GM19372 (cell line): ENCODE data around the gene ARHGAP45.
"Not testable (repeated sequence)": the region's sequence is repeated elsewhere in the genome, so short reads cannot be mapped to it uniquely, and the experiment has no call there.

Source experiments
- ATAC-seq: cut with Tn5 transposase; IDR thresholded peaks from one replicate; pipeline ENCODE4 v1.9.1; 2021; ENCODE audit warnings: mild to moderate bottlenecking, low read depth, moderate library complexity; ENCODE audit not compliant: unreplicated experiment

Gene ARHGAP45

GRCh38 chr19:1129084-1129483, 62.1 kb downstream of the ARHGAP45 start:
- ATAC-seq = not testable (repeated sequence)

DNA sequence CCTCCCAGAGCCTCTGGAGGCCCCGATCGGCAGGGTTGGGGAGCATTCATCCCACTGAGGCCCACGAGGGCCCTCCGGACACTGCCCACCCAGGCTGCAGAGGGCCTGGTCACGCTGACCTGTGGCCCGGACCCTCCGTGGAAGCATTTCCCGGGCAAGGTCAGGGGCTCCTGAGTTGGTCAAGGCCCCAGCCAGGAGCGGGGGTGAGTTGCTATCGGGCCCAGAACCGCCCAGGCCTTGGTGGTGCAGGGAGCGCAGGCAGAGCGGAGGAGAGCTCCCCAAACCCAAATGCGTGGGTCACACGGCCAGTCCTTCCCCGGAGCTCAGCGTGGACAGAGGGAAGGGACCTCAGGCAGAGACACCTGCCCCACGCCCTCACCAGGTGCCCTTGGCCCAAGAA, 62.6 kb downstream of the ARHGAP45 start:
- ATAC-seq = no peak

GRCh38 chr19:1130771-1131717, 64.1 kb downstream of the ARHGAP45 start:
- no peak for ATAC-seq

- ATAC-seq = peak; percentile 39
Measured at GRCh38 chr19:1131718-1132551, 65.0 kb downstream of the ARHGAP45 start.

- ATAC-seq = peak; percentile 3
Measured at GRCh38 chr19:1132552-1133383, 65.8 kb downstream of the ARHGAP45 start.

- ATAC-seq = peak; percentile 74
Measured at GRCh38 chr19:1133471-1133929, 66.5 kb downstream of the ARHGAP45 start.

- no peak for ATAC-seq
Measured at GRCh38 chr19:1134431-1134830, 67.5 kb downstream of the ARHGAP45 start.

DNA sequence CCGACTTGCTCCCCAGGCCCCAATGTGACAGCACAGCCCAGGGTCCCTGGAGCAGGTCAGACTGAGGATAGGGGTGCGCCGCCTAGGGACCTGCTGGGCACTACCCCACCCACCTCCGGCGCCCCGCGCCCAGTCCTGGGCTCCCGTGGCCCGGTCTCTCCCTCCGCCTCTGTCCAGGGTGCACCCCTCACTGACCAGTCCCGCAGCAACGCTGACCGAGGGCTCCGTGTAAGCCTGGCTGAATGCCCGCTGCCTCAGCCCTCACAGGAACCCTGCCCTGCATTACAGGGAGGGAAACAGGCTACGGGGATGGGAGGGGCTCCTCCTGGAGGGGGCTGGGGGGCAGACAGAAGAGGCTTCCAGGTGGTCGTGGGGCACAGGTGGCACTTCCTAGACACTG, 68.5 kb downstream of the ARHGAP45 start:
- no peak for ATAC-seq

DNA sequence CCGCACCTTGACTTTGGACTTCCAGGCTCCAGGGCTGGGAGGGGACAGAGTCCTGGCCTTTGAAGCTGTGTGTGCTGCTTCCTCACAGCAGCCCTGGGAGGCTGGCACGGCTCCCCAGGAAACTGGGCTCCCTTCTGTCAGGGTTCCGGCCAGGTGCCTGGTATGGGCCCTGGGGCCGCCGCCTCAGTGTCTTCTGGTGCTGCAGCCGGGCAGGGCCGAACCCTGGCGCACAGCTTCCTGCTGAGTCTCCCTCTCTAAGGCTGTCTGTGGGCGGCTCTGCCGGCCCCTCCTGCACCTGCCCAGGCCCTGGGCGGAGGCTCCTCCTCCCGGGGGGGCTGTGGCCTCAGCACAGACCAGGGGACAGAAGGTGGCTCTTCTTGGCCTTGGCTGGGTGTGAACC, 69.2 kb downstream of the ARHGAP45 start:
- no peak for ATAC-seq
